IMR-90 (cell line): Measurements from ENCODE around the gene RPL36A. TPM values are rescaled to one million over a fixed set of nuclear protein-coding genes. Genes with fewer than 3 reads are reported as not detected.
A peak's percentile ranks its signal among the peaks of the same experiment; 100 is the strongest.

Experiments used
- ATAC-seq: fragments of 200-7000 bp; cut with Tn5 transposase; 2 replicates; pipeline ENCODE4 v1.9.1; 2020; ENCODE audit warnings: low read depth, mild to moderate bottlenecking, moderate library complexity
- BruUV-seq: library from RNA; stranded (reverse); fragments of 400-500 nt; replicated peaks from 2 replicates; lab custom pipeline; 2021; lab: Mats Ljungman, UMichigan
- CTCF ChIA-PET: fragments of 300-600 bp; formaldehyde crosslinking; extraction: SDS; loops from one replicate; lab custom pipeline; 2021; ENCODE audit warnings: antibody characterized with exemption; lab: Yijun Ruan, JAX
- POLR2A ChIA-PET: fragments of 300-600 bp; sonication (Branson Sonifier 250); formaldehyde crosslinking; loops from one replicate; lab custom pipeline; 2022; ENCODE audit warnings: antibody characterized with exemption; ENCODE audit not compliant: unreplicated experiment; lab: Charles Lee
- DNase-seq: peaks from one replicate; pipeline ENCODE4 v3.0.0; 2013
- H2AFZ ChIP-seq: replicated peaks from 2 replicates; pipeline ENCODE3; 2013; ENCODE audit warnings: low read length, mild to moderate bottlenecking; ENCODE audit not compliant: poor library complexity
- H2AK5ac ChIP-seq: 2 replicates; pipeline ENCODE4 v1.6.1; 2013; ENCODE audit warnings: low read depth, low read length, inconsistent platforms
- H2AK9ac ChIP-seq: replicated peaks from 2 replicates; pipeline ENCODE3; 2013; ENCODE audit warnings: mild to moderate bottlenecking, low read depth, low read length, moderate library complexity; ENCODE audit not compliant: poor library complexity
- H2BK120ac ChIP-seq: 2 replicates; pipeline ENCODE4 v1.6.1; 2013; ENCODE audit warnings: low read depth, low read length, inconsistent platforms
- H2BK15ac ChIP-seq: 3 replicates; pipeline ENCODE4 v1.6.1; 2013; ENCODE audit warnings: low read depth, low read length, inconsistent platforms
- H2BK20ac ChIP-seq: 2 replicates; pipeline ENCODE4 v1.6.1; 2013; ENCODE audit warnings: low read depth, mild to moderate bottlenecking, inconsistent platforms, low read length, moderate library complexity
- H2BK5ac ChIP-seq: 2 replicates; pipeline ENCODE4 v1.6.1; 2013; ENCODE audit warnings: mild to moderate bottlenecking, low read depth, low read length, inconsistent platforms; ENCODE audit not compliant: poor library complexity, severe bottlenecking
- H3K14ac ChIP-seq: replicated peaks from 2 replicates; pipeline ENCODE4 v1.6.1; 2013; ENCODE audit warnings: low read depth, low read length, inconsistent platforms
- H3K18ac ChIP-seq: 2 replicates; pipeline ENCODE4 v1.6.1; 2013; ENCODE audit warnings: low read depth, low read length, control low read depth
- H3K23ac ChIP-seq: 2 replicates; pipeline ENCODE4 v1.6.1; 2013; ENCODE audit warnings: low read depth, low read length, inconsistent platforms
- H3K27ac ChIP-seq: 2 replicates; pipeline ENCODE4 v1.5.1; 2013; ENCODE audit warnings: mild to moderate bottlenecking, control low read depth, low read length; ENCODE audit not compliant: insufficient read depth
- H3K27me3 ChIP-seq: 2 replicates; pipeline ENCODE4 v1.6.1; 2013; ENCODE audit warnings: low read length; ENCODE audit not compliant: control insufficient read depth, insufficient read depth
- H3K36me3 ChIP-seq: 2 replicates; pipeline ENCODE4 v1.6.1; 2013; ENCODE audit warnings: low read length, mixed read lengths; ENCODE audit not compliant: control insufficient read depth, insufficient read depth
- H3K4ac ChIP-seq: 2 replicates; pipeline ENCODE4 v1.6.1; 2013; ENCODE audit warnings: low read depth, low read length, inconsistent platforms
- H3K4me1 ChIP-seq: 2 replicates; pipeline ENCODE4 v1.6.1; 2013; ENCODE audit warnings: low read length, mixed read lengths; ENCODE audit not compliant: control insufficient read depth, insufficient read depth
- H3K4me2 ChIP-seq: 2 replicates; pipeline ENCODE4 v1.6.1; 2013; ENCODE audit warnings: low read depth, mild to moderate bottlenecking, control low read depth, low read length, moderate library complexity
- H3K4me3 ChIP-seq: 2 replicates; pipeline ENCODE4 v1.5.1; 2013; ENCODE audit warnings: low read depth, mild to moderate bottlenecking, control low read depth, low read length, moderate library complexity; ENCODE audit not compliant: insufficient read depth
- H3K56ac ChIP-seq: 2 replicates; pipeline ENCODE4 v1.6.1; 2013; ENCODE audit warnings: low read length, inconsistent platforms; ENCODE audit not compliant: insufficient read depth; ENCODE audit errors: extremely low read depth
- H3K79me1 ChIP-seq, 2 experiments: 2 replicates each; pipeline ENCODE4 v1.6.1; 2013; ENCODE audit warnings: low read length in 2 of 2, inconsistent platforms in 1 of 2, low read depth in 1 of 2
- H3K9ac ChIP-seq: 2 replicates; pipeline ENCODE4 v1.6.1; 2013; ENCODE audit warnings: low read depth, low read length, control low read depth
- H3K9me1 ChIP-seq: 2 replicates; pipeline ENCODE4 v1.6.1; 2013; ENCODE audit warnings: low read length, inconsistent platforms; ENCODE audit not compliant: insufficient read depth
- H3K9me3 ChIP-seq: 2 replicates; pipeline ENCODE4 v1.6.1; 2013; ENCODE audit warnings: low read length; ENCODE audit not compliant: control insufficient read depth, insufficient read depth
- H4K20me1 ChIP-seq: 2 replicates; pipeline ENCODE4 v1.6.1; 2013; ENCODE audit warnings: low read length, inconsistent platforms; ENCODE audit not compliant: insufficient read depth
- H4K5ac ChIP-seq: 2 replicates; pipeline ENCODE4 v1.6.1; 2013; ENCODE audit warnings: mild to moderate bottlenecking, low read depth, low read length, control low read depth
- H4K8ac ChIP-seq, 2 experiments: 2 replicates each; pipeline ENCODE4 v1.6.1; 2013; ENCODE audit warnings: low read depth in 2 of 2, low read length in 2 of 2, control low read depth in 1 of 2, inconsistent platforms in 1 of 2
- H4K91ac ChIP-seq: 2 replicates; pipeline ENCODE4 v1.6.1; 2013; ENCODE audit warnings: low read depth, low read length, inconsistent platforms; ENCODE audit not compliant: insufficient read depth
- CEBPB ChIP-seq: IDR thresholded peaks from 2 replicates; pipeline ENCODE4 v1.6.1; 2012; ENCODE audit warnings: low read depth, low read length, improper control_type of control experiment
- MXI1 ChIP-seq: IDR thresholded peaks from 2 replicates; pipeline ENCODE4 v1.6.1; 2012; ENCODE audit warnings: low read depth, mild to moderate bottlenecking, low read length, moderate library complexity, borderline replicate concordance
- WGBS, 2 experiments: methylation state at CpG; one replicate each; pipeline versions ENCODE4 v1.1.5 to v1.1.7; 2013; ENCODE audit warnings: missing lambda C conversion rate in 2 of 2; ENCODE audit not compliant: insufficient read length in 1 of 2; ENCODE audit errors: extremely low coverage in 2 of 2; 5-methylcytosine and 5-hydroxymethylcytosine counted together
- dilution Hi-C: fragments of 300-500 bp; cut with HindIII; formaldehyde crosslinking; loops from one replicate; pipeline ENCODE4 v1.14.3; 2018; ENCODE audit warnings: low sequenced_read_pairs; ENCODE audit not compliant: unreplicated experiment
- in situ Hi-C: fragments of 300-500 bp; cut with MboI; formaldehyde crosslinking; loops from 3 replicates; pipeline ENCODE4 v1.14.3; 2019; ENCODE audit warnings: low sequenced_read_pairs, inconsistent platforms, mixed read lengths
- intact Hi-C: fragments of 100-400 bp; cut with micrococcal nuclease; formaldehyde crosslinking; loops from 2 replicates; pipeline ENCODE4 v1.10.0; 2022
- polyA plus RNA-seq, 3 experiments: library from polyadenylated mRNA; depleted of rRNA; stranded (reverse); fragments of >200 nt; gene quantifications; 2 replicates each; pipeline ENCODE4 v1.2.3, GENCODE V29; 2012; ENCODE audit warnings: low replicate concordance in 1 of 3
- total RNA-seq: library from RNA; depleted of rRNA; stranded (reverse); fragments of >200 nt; gene quantifications from 2 replicates; pipeline ENCODE4 v1.2.3, GENCODE V29; 2012

Gene RPL36A
- total and polyA plus RNA-seq, 2 of the 4 experiments (the other 2 are of a cell fraction) = 677 to 2,412 TPM

DNA sequence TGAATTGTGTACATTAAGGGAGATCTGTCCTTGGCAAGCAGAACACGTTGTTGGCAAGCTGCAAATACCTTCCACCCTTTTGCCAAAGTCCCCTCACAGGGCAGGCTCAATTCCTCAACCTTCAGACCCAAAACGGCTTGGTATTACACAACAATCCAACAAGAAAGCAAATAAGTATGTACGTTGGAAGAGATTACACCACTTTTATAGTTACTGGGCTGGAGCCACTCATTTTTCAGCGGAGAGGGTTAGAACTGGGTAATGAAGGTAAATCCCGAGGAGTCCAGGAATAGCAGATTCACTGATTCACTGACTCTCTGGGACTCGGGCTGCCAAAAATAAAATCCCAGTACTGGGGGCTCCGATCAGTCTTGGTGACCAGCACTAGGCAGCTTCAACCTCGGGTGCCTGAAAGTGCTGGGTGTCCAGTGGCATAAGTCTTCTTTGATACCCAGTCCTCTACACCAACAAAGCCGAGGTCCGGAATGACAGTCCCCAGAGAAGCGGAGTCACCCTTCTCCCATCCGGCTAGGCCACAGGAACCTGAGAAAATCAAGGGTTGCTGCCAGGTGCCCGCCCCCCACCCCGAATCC, 42.9 kb upstream of the RPL36A start:
- H3K4me3 ChIP-seq = peak overlapping the region; percentile 100
- peak overlapping the region; percentile 62 for H3K27ac ChIP-seq
- H2BK120ac ChIP-seq = no peak overlapping the region
- H2AK5ac ChIP-seq = no peak overlapping the region
- H3K4ac ChIP-seq = peak overlapping the region; percentile 39; the same call in 1 of the 2 replicates
- peak overlapping the region; percentile 98 for H2AFZ ChIP-seq
- no peaks in the 10 kb centered on the region; the same call in 1 of the 2 replicates for H3K27me3 ChIP-seq
- peak overlapping the region; percentile 74 for H2AK9ac ChIP-seq
- H3K9me1 ChIP-seq = no peaks in the 10 kb centered on the region
- no peaks in the 10 kb centered on the region; a peak in 1 of 4 replicates for H3K79me1 ChIP-seq
- H3K18ac ChIP-seq = no peak overlapping the region
- in situ Hi-C loops (no loop called here), intact Hi-C loops (no loop called here), dilution Hi-C loops (no loop called here)
- peak overlapping the region; percentile 39 to 63; a peak in 1 of 4 replicates for H4K8ac ChIP-seq
- peak overlapping the region; percentile 52 for H3K23ac ChIP-seq
- H4K20me1 ChIP-seq = 0 out of 2 replicates have a peak, but pooled peaks cover 3% of the 10 kb centered on the region
- POLR2A ChIA-PET = no interaction called here
- no peak overlapping the region for H2BK5ac ChIP-seq
- H3K36me3 ChIP-seq = no peaks in the 10 kb centered on the region
- peak overlapping the region; percentile 59 for H3K9ac ChIP-seq
- ATAC-seq = peak; percentile 47
- H4K91ac ChIP-seq = no peak overlapping the region
- no peak overlapping the region for H2BK15ac ChIP-seq
- CTCF ChIA-PET = no interaction called here
- no peak overlapping the region for H4K5ac ChIP-seq
- H3K56ac ChIP-seq = peak overlapping the region; percentile 31; the same call in 1 of the 2 replicates
- no TSS peak for BruUV-seq
- DNase-seq = peak; percentile 5
- H3K14ac ChIP-seq = no peak overlapping the region; the same call in 1 of the 2 replicates
- no peaks in the 10 kb centered on the region for H3K9me3 ChIP-seq
- 26% methylated on average over 3 of the region's 14 CpGs; no CpG with 5 or more reads in 1 of the 2 experiments for WGBS, 2 experiments
- no peak overlapping the region for H2BK20ac ChIP-seq
- TF ChIP-seq CEBPB = peak; percentile 74
- no peak for TF ChIP-seq MXI1
- H3K4me2 ChIP-seq = peak overlapping the region; percentile 90
- H3K4me1 ChIP-seq = no peaks in the 10 kb centered on the region
